GM12878 (cell line): ENCODE measurements around the gene LIN52. TPM values are rescaled to one million over a fixed set of nuclear protein-coding genes. Genes with fewer than 3 reads are reported as not detected.

Experiments
- ATAC-seq: fragments of 200-7000 bp; cut with Tn5 transposase; 3 replicates; pipeline ENCODE4 v1.9.1; 2020; ENCODE audit warnings: mild to moderate bottlenecking, moderate library complexity
- BruUV-seq: library from RNA; stranded (reverse); fragments of 400-500 nt; replicated peaks from 2 replicates; lab custom pipeline; 2021; lab: Mats Ljungman, UMichigan
- CTCF ChIA-PET: fragments of 300-600 bp; sonication (Branson Sonifier 250); formaldehyde crosslinking; extraction: SDS; loops from one replicate; lab custom pipeline; 2021; ENCODE audit warnings: inconsistent platforms; lab: Yijun Ruan, JAX
- POLR2A ChIA-PET: fragments of 350-600 bp; formaldehyde crosslinking; extraction: SDS; loops from one replicate; lab custom pipeline; 2021; ENCODE audit warnings: inconsistent platforms; lab: Charles Lee
- RAD21 ChIA-PET: fragments of 300-600 bp; sonication (Branson Sonifier 250); formaldehyde crosslinking; loops from one replicate; lab custom pipeline; 2023; ENCODE audit warnings: antibody characterized with exemption; ENCODE audit not compliant: unreplicated experiment; lab: Charles Lee
- SMC1A ChIA-PET: fragments of 300-600 bp; sonication (Branson Sonifier 250); formaldehyde crosslinking; loops from one replicate; lab custom pipeline; 2023; ENCODE audit not compliant: unreplicated experiment, uncharacterized antibody; lab: Charles Lee
- DNase-seq: peaks from one replicate; pipeline ENCODE4 v3.0.0-alpha.2; 2011; ENCODE audit warnings: low read depth, low spot score
- FAIRE-seq: peaks from 3 replicates; lab custom pipeline; 2011; peaks lifted over from hg19 to GRCh38; lab: Jason Lieb, UNC
- H2AFZ ChIP-seq: 2 replicates; pipeline ENCODE4 v1.6.0; 2011; ENCODE audit warnings: low read depth, low read length, control low read depth; ENCODE audit not compliant: control insufficient read depth
- H3K27ac ChIP-seq: 2 replicates; pipeline ENCODE4 v1.5.1; 2011; ENCODE audit warnings: control low read depth; ENCODE audit not compliant: control insufficient read depth, insufficient read depth
- H3K27me3 ChIP-seq, 2 experiments: replicated peaks in 1 of 2; 2 replicates each; pipeline versions ENCODE4 v1.6.0 to v1.6.1; 2011; ENCODE audit warnings: low read length in 1 of 2; ENCODE audit not compliant: control insufficient read depth in 2 of 2, insufficient read depth in 2 of 2
- H3K36me3 ChIP-seq, 2 experiments: 2 replicates each; pipeline ENCODE4 v1.5.1; 2011; ENCODE audit warnings: low read length in 1 of 2; ENCODE audit not compliant: control insufficient read depth in 2 of 2, insufficient read depth in 2 of 2
- H3K4me1 ChIP-seq: 2 replicates; pipeline ENCODE4 v1.6.1; 2011; ENCODE audit warnings: mild to moderate bottlenecking, low read length, moderate library complexity, mixed read lengths; ENCODE audit not compliant: control insufficient read depth, insufficient read depth
- H3K4me2 ChIP-seq: 2 replicates; pipeline ENCODE4 v1.6.0; 2011; ENCODE audit warnings: control low read depth; ENCODE audit not compliant: control insufficient read depth, insufficient read depth
- H3K4me3 ChIP-seq: fragments of 200-600 bp; sonication (generic); 2 replicates; pipeline ENCODE4 v1.5.1; 2016
- H3K79me2 ChIP-seq: 2 replicates; pipeline ENCODE4 v1.6.0; 2011; ENCODE audit warnings: low read length; ENCODE audit not compliant: control insufficient read depth, insufficient read depth
- H3K9ac ChIP-seq: 2 replicates; pipeline ENCODE4 v1.8.0; 2011; ENCODE audit warnings: low read length, control low read depth, mixed read lengths; ENCODE audit not compliant: control insufficient read depth, insufficient read depth
- H3K9me3 ChIP-seq: replicated peaks from 3 replicates; pipeline ENCODE4 v1.5.1; 2011; ENCODE audit warnings: mild to moderate bottlenecking, low read length; ENCODE audit not compliant: control insufficient read depth, insufficient read depth
- H4K20me1 ChIP-seq: 2 replicates; pipeline ENCODE4 v1.6.0; 2011; ENCODE audit not compliant: control insufficient read depth, insufficient read depth
- CBFB ChIP-seq: IDR thresholded peaks from 2 replicates; pipeline ENCODE4 v1.6.1; 2016; ENCODE audit warnings: antibody characterized with exemption, low read depth
- EED ChIP-seq: sonication (generic); IDR thresholded peaks from 2 replicates; pipeline ENCODE4 v1.6.1; 2016; ENCODE audit warnings: antibody characterized with exemption, low read depth
- ESRRA ChIP-seq: IDR thresholded peaks from 2 replicates; pipeline ENCODE4 v1.6.1; 2012; ENCODE audit warnings: mild to moderate bottlenecking, low read length, improper control_type of control experiment
- NR2C1 ChIP-seq: fragments of 450-650 bp; IDR thresholded peaks from 2 replicates; pipeline ENCODE4 v1.6.1; 2017; ENCODE audit warnings: antibody characterized with exemption, mild to moderate bottlenecking, moderate library complexity
- NR2F1 ChIP-seq: fragments of 450-650 bp; conservative IDR thresholded peaks from 2 replicates; pipeline ENCODE4 v1.6.1; 2017; ENCODE audit warnings: mild to moderate bottlenecking
- RAD21 ChIP-seq: IDR thresholded peaks from 2 replicates; pipeline ENCODE4 v1.6.1; 2011; ENCODE audit warnings: mild to moderate bottlenecking, low read depth, low read length, moderate library complexity; ENCODE audit not compliant: insufficient read depth
- SMC3 ChIP-seq: IDR thresholded peaks from 2 replicates; pipeline ENCODE4 v1.6.1; 2011; ENCODE audit warnings: low read length, improper control_type of control experiment, borderline replicate concordance
- ZNF207 ChIP-seq: fragments of 450-650 bp; IDR thresholded peaks from 2 replicates; pipeline ENCODE4 v1.6.1; 2014; ENCODE audit warnings: antibody characterized with exemption, mild to moderate bottlenecking, borderline replicate concordance
- WGBS: methylation state at CpG from one replicate; pipeline ENCODE4 v1.1.6; 2016; ENCODE audit warnings: low lambda C conversion rate; ENCODE audit not compliant: insufficient replicate concordance, insufficient coverage; ENCODE audit errors: missing lambda C conversion rate; 5-methylcytosine and 5-hydroxymethylcytosine counted together
- in situ Hi-C: fragments of 300-500 bp; cut with MboI; formaldehyde crosslinking; loops from 9 replicates; pipeline ENCODE4 v1.14.3; 2018; ENCODE audit warnings: mixed read lengths
- intact Hi-C: fragments of 100-400 bp; cut with micrococcal nuclease; formaldehyde crosslinking; loops from one replicate; pipeline ENCODE4 v1.14.2; 2022; ENCODE audit not compliant: unreplicated experiment
- polyA plus RNA-seq, 11 experiments: library from polyadenylated mRNA; depleted of rRNA in 4 of 11; unstranded in 6 of 11; stranded (reverse) in 5 of 11; fragments of >200 nt; fragmentation: Nextera tagmentation in 4 of 11; fragmentation: Illumina TruSeq in 1 of 11; extraction: Ambion mirVana in 4 of 11; extraction: Trizol in 1 of 11; gene quantifications; 1 replicate in 1 of 11; 2 replicates in 10 of 11; pipeline versions ENCODE4 v1.2.1 to v1.2.3, GENCODE V29; 2011 to 2016; ENCODE audit warnings: inconsistent platforms in 2 of 11, missing spikeins in 2 of 11, low read depth in 1 of 11
- total RNA-seq, 4 experiments: library from RNA; depleted of rRNA in 3 of 4; stranded (reverse); fragments of >200 nt in 3 of 4; fragmentation: Illumina TruSeq in 1 of 4; extraction: Trizol in 1 of 4; gene quantifications; 2 replicates each; pipeline versions ENCODE4 v1.2.1 to v1.2.3, GENCODE V29; 2013 to 2021
- TF ChIP-seq, protein P1 (sequence below), 3 experiments: IDR thresholded peaks in 2 of 3; conservative IDR thresholded peaks in 1 of 3; 2 replicates each; pipeline ENCODE4 v1.5.1; 2011; ENCODE audit warnings: low read depth in 3 of 3, low read length in 3 of 3, mild to moderate bottlenecking in 3 of 3, control low read depth in 2 of 3, moderate library complexity in 2 of 3, inconsistent platforms in 1 of 3, mixed read lengths in 1 of 3; ENCODE audit not compliant: control insufficient read depth in 2 of 3, insufficient read depth in 1 of 3; ENCODE audit errors: extremely low read depth in 1 of 3
- TF ChIP-seq, protein P2 (sequence below): fragments of 150-350 bp; IDR thresholded peaks from 2 replicates; pipeline ENCODE4 v1.6.1; 2016; ENCODE audit warnings: low read depth, low read length

The LIN52 gene
- total and polyA plus RNA-seq, 10 of the 15 experiments (the other 5 are each of a cell fraction or from before 2014, with no cell fraction given): 13.3 to 30.9 (median 19.9) TPM

DNA sequence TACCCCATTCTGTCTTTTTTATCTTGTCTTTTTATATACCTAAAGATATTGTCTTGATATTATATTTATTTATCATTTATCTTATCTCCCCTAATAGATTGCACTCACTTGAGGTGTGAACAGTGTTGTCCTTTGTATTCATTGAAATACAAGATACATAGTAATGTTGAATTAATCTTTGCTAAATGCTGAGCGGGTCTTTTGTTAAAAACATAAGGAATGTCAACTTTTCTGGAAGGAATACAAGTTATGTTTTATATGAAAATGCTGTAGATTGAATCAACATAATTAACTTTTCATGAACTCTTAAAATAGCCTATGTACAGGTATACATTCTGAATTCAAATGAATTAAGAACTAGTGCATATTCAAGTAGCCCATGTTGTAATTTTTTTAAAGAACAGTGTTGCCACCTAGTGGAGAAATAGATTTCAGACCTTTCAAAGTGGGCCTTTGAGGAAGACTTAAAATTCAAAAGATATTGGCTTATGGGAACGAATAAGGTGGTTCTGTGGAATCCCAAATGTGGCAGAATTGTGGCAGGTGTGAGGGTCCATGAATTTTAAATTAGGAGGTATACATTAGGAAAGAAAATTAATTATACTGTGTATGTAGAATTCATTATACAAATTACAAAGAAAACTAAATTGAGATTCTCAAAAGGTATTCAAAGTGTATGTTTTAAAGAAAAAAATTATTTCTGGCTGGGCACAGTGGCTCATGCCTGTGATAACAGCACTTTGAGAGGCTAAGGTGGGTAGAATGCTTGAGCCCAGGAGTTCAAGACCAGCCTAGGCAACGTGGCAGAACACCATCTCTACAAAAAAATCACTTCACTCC, 46.5 kb upstream of the LIN52 start:
- Histone ChIP-seq H3K36me3 (no peaks in the 10 kb centered on the region), H3K79me2 (no peaks in the 10 kb centered on the region), H3K27ac (no peak overlapping the region), H3K9ac (no peak overlapping the region), H4K20me1 (no peaks in the 10 kb centered on the region), H2AFZ (no peak overlapping the region), H3K9me3 (no peaks in the 10 kb centered on the region), H3K27me3 (no peaks in the 10 kb centered on the region), H3K4me3 (no peak overlapping the region), H3K4me2 (no peak overlapping the region), H3K4me1 (no peaks in the 10 kb centered on the region)
- intact Hi-C loops: loop anchor here (5.0 to 10.0 kb wide), 2 partner anchors 311 to 403 kb away; no protein-coding TSS in a partner anchor
- in situ Hi-C loops: loop anchor here (25.0 kb wide), 1 partner anchor 301 kb away; no protein-coding TSS in a partner anchor
- WGBS: 51% methylated on average over 3 of the region's 3 CpGs
- DNase-seq: no peak
- POLR2A ChIA-PET: no interaction called here
- CTCF ChIA-PET: interaction anchor here (0.9 to 1.9 kb wide), 4 partner anchors 10 to 213 kb away, joined by 3 to 9 read pairs (median 7); partner anchors contain the start of genes BBOF1 and ENTPD5
- no TSS peak for BruUV-seq
- RAD21 ChIA-PET: interaction anchor here (1.0 to 1.6 kb wide), 2 partner anchors 11 to 208 kb away, joined by 4 read pairs; no protein-coding TSS in a partner anchor
- FAIRE-seq: peak; percentile 89
- TF ChIP-seq EED: no peak
- TF ChIP-seq ZNF207: no peak
- TF ChIP-seq, protein P1, sequence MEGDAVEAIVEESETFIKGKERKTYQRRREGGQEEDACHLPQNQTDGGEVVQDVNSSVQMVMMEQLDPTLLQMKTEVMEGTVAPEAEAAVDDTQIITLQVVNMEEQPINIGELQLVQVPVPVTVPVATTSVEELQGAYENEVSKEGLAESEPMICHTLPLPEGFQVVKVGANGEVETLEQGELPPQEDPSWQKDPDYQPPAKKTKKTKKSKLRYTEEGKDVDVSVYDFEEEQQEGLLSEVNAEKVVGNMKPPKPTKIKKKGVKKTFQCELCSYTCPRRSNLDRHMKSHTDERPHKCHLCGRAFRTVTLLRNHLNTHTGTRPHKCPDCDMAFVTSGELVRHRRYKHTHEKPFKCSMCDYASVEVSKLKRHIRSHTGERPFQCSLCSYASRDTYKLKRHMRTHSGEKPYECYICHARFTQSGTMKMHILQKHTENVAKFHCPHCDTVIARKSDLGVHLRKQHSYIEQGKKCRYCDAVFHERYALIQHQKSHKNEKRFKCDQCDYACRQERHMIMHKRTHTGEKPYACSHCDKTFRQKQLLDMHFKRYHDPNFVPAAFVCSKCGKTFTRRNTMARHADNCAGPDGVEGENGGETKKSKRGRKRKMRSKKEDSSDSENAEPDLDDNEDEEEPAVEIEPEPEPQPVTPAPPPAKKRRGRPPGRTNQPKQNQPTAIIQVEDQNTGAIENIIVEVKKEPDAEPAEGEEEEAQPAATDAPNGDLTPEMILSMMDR (IDR thresholded peaks at IDR 0.05 in 2 of 3, conservative IDR thresholded peaks at IDR 0.05 in 1 of 3; ENCODE audit: control insufficient read depth in 2 of 3, extremely low read depth in 1 of 3, insufficient read depth in 1 of 3, low read depth in 3 of 3, low read length in 3 of 3): peak; percentile 42 to 65 (median 59); a peak in 5 of 6 replicates
- TF ChIP-seq SMC3: peak; percentile 45; the same call in 1 of the 2 replicates
- no peak for TF ChIP-seq ESRRA
- TF ChIP-seq RAD21: peak; percentile 70
- no peak for TF ChIP-seq NR2F1
- TF ChIP-seq, protein P2, sequence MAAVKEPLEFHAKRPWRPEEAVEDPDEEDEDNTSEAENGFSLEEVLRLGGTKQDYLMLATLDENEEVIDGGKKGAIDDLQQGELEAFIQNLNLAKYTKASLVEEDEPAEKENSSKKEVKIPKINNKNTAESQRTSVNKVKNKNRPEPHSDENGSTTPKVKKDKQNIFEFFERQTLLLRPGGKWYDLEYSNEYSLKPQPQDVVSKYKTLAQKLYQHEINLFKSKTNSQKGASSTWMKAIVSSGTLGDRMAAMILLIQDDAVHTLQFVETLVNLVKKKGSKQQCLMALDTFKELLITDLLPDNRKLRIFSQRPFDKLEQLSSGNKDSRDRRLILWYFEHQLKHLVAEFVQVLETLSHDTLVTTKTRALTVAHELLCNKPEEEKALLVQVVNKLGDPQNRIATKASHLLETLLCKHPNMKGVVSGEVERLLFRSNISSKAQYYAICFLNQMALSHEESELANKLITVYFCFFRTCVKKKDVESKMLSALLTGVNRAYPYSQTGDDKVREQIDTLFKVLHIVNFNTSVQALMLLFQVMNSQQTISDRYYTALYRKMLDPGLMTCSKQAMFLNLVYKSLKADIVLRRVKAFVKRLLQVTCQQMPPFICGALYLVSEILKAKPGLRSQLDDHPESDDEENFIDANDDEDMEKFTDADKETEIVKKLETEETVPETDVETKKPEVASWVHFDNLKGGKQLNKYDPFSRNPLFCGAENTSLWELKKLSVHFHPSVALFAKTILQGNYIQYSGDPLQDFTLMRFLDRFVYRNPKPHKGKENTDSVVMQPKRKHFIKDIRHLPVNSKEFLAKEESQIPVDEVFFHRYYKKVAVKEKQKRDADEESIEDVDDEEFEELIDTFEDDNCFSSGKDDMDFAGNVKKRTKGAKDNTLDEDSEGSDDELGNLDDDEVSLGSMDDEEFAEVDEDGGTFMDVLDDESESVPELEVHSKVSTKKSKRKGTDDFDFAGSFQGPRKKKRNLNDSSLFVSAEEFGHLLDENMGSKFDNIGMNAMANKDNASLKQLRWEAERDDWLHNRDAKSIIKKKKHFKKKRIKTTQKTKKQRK: no peak
- no peak for TF ChIP-seq NR2C1
- TF ChIP-seq CBFB: no peak
- peak; percentile 86 for ATAC-seq
- SMC1A ChIA-PET: interaction anchor here (0.9 kb wide), 1 partner anchor 41 kb away, joined by 3 read pairs; no protein-coding TSS in a partner anchor
